ENCODE data around the gene C3. TPM values are rescaled to one million over a fixed set of nuclear protein-coding genes. Genes with fewer than 3 reads are reported as not detected.

C3 gene
- total and polyA plus RNA-seq, 2 of the 13 experiments (the other 11 are each of a cell fraction or from before 2014, with no cell fraction given), result 1,455 to 6,272 TPM

DNA sequence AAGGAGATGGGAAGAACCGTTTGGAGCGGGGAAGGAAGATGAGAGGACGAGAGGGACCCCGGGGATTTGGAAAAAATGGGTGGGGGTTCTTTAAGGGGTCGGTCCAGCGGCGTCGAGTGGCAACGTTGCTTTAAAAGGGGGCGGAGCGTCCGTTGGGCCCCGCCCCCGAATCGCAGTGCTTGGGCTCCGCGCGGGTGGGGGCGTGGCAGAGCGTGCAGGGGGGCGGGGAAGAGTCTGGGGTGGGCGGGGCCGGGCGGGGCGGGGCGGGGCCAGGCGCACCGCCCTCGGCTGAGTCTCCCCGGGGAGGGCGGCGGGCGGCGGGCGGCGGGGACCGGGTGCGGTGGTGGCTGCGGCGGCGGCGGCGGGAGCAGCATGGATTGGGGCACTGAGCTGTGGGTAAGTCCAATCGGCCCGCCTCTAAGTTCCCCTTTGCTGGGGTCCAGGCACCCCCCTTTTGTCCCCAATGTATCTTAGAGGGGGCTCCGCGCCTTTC, 19.0 kb upstream of the C3 start, which contains the start of gene TRIP10 (continued):
- TF ChIP-seq MATR3 (CRISPR knock-in tag; IDR thresholded peaks at IDR 0.05), result no peak
- TF ChIP-seq ZNF180 (CRISPR knock-in tag; IDR thresholded peaks at IDR 0.05; ENCODE audit: borderline replicate concordance, low read depth), result no peak
- no peak for TF ChIP-seq ZNF660 (CRISPR knock-in tag; IDR thresholded peaks at IDR 0.05; ENCODE audit: borderline replicate concordance, low read depth)
- TF ChIP-seq RBM22 (optimal IDR thresholded peaks at IDR 0.05; ENCODE audit: low read length), result no peak
- no peak for TF ChIP-seq KLF15 (CRISPR knock-in tag; IDR thresholded peaks at IDR 0.05; ENCODE audit: borderline replicate concordance)
- TF ChIP-seq MIER3 (CRISPR knock-in tag; IDR thresholded peaks at IDR 0.05; ENCODE audit: borderline replicate concordance), result no peak
- no peak for TF ChIP-seq AHR (CRISPR knock-in tag; IDR thresholded peaks at IDR 0.05)
- no peak for TF ChIP-seq PHF8 (CRISPR knock-in tag; IDR thresholded peaks at IDR 0.05)
- TF ChIP-seq, protein P1, sequence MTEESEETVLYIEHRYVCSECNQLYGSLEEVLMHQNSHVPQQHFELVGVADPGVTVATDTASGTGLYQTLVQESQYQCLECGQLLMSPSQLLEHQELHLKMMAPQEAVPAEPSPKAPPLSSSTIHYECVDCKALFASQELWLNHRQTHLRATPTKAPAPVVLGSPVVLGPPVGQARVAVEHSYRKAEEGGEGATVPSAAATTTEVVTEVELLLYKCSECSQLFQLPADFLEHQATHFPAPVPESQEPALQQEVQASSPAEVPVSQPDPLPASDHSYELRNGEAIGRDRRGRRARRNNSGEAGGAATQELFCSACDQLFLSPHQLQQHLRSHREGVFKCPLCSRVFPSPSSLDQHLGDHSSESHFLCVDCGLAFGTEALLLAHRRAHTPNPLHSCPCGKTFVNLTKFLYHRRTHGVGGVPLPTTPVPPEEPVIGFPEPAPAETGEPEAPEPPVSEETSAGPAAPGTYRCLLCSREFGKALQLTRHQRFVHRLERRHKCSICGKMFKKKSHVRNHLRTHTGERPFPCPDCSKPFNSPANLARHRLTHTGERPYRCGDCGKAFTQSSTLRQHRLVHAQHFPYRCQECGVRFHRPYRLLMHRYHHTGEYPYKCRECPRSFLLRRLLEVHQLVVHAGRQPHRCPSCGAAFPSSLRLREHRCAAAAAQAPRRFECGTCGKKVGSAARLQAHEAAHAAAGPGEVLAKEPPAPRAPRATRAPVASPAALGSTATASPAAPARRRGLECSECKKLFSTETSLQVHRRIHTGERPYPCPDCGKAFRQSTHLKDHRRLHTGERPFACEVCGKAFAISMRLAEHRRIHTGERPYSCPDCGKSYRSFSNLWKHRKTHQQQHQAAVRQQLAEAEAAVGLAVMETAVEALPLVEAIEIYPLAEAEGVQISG (CRISPR knock-in tag; IDR thresholded peaks at IDR 0.05), result no peak
- TF ChIP-seq PITX1 (CRISPR knock-in tag; IDR thresholded peaks at IDR 0.05), result no peak
- 0 out of 2 replicates have a peak, but pooled peaks have one; percentile 0 for TF ChIP-seq ZMYM4 (CRISPR knock-in tag; IDR thresholded peaks at IDR 0.05)
- TF ChIP-seq ARNT (IDR thresholded peaks at IDR 0.05), result no peak
- TF ChIP-seq, protein P2, sequence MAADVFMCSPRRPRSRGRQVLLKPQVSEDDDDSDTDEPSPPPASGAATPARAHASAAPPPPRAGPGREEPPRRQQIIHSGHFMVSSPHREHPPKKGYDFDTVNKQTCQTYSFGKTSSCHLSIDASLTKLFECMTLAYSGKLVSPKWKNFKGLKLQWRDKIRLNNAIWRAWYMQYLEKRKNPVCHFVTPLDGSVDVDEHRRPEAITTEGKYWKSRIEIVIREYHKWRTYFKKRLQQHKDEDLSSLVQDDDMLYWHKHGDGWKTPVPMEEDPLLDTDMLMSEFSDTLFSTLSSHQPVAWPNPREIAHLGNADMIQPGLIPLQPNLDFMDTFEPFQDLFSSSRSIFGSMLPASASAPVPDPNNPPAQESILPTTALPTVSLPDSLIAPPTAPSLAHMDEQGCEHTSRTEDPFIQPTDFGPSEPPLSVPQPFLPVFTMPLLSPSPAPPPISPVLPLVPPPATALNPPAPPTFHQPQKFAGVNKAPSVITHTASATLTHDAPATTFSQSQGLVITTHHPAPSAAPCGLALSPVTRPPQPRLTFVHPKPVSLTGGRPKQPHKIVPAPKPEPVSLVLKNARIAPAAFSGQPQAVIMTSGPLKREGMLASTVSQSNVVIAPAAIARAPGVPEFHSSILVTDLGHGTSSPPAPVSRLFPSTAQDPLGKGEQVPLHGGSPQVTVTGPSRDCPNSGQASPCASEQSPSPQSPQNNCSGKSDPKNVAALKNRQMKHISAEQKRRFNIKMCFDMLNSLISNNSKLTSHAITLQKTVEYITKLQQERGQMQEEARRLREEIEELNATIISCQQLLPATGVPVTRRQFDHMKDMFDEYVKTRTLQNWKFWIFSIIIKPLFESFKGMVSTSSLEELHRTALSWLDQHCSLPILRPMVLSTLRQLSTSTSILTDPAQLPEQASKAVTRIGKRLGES (CRISPR knock-in tag; IDR thresholded peaks at IDR 0.05; ENCODE audit: borderline replicate concordance), result no peak
- TF ChIP-seq, protein P3, sequence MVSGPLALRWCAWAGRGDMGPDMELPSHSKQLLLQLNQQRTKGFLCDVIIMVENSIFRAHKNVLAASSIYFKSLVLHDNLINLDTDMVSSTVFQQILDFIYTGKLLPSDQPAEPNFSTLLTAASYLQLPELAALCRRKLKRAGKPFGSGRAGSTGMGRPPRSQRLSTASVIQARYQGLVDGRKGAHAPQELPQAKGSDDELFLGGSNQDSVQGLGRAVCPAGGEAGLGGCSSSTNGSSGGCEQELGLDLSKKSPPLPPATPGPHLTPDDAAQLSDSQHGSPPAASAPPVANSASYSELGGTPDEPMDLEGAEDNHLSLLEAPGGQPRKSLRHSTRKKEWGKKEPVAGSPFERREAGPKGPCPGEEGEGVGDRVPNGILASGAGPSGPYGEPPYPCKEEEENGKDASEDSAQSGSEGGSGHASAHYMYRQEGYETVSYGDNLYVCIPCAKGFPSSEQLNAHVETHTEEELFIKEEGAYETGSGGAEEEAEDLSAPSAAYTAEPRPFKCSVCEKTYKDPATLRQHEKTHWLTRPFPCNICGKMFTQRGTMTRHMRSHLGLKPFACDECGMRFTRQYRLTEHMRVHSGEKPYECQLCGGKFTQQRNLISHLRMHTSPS (CRISPR knock-in tag; IDR thresholded peaks at IDR 0.05; ENCODE audit: low read depth), result no peak
- TF ChIP-seq ELF3 (CRISPR knock-in tag; IDR thresholded peaks at IDR 0.05), result no peak
- TF ChIP-seq, protein P4, sequence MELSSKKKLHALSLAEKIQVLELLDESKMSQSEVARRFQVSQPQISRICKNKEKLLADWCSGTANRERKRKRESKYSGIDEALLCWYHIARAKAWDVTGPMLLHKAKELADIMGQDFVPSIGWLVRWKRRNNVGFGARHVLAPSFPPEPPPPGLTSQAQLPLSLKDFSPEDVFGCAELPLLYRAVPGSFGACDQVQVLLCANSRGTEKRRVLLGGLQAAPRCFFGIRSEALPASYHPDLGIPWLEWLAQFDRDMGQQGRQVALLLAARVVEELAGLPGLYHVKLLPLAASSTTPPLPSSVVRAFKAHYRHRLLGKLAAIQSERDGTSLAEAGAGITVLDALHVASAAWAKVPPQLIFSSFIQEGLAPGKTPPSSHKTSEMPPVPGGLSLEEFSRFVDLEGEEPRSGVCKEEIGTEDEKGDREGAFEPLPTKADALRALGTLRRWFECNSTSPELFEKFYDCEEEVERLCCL (CRISPR knock-in tag; IDR thresholded peaks at IDR 0.05; ENCODE audit: borderline replicate concordance), result no peak
- TF ChIP-seq, protein P5, sequence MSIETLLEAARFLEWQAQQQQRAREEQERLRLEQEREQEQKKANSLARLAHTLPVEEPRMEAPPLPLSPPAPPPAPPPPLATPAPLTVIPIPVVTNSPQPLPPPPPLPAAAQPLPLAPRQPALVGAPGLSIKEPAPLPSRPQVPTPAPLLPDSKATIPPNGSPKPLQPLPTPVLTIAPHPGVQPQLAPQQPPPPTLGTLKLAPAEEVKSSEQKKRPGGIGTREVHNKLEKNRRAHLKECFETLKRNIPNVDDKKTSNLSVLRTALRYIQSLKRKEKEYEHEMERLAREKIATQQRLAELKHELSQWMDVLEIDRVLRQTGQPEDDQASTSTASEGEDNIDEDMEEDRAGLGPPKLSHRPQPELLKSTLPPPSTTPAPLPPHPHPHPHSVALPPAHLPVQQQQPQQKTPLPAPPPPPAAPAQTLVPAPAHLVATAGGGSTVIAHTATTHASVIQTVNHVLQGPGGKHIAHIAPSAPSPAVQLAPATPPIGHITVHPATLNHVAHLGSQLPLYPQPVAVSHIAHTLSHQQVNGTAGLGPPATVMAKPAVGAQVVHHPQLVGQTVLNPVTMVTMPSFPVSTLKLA (IDR thresholded peaks at IDR 0.05), result no peak
- TF ChIP-seq ZNF792 (CRISPR knock-in tag; IDR thresholded peaks at IDR 0.05), result no peak
- no peak for TF ChIP-seq ZNF629 (CRISPR knock-in tag; conservative IDR thresholded peaks at IDR 0.05)
- TF ChIP-seq FOXK1 (CRISPR knock-in tag; IDR thresholded peaks at IDR 0.05; ENCODE audit: borderline replicate concordance, low read depth), result no peak
